Raji (cell line): ENCODE measurements around the gene ANKK1.

Source experiments
- POLR2A ChIP-seq: IDR thresholded peaks from 2 replicates; pipeline ENCODE4 v1.6.1; 2011; ENCODE audit warnings: low read depth, low read length, control low read depth; ENCODE audit not compliant: insufficient read depth

The ANKK1 gene

GRCh38 chr11:113369411-113369810 lies 18.2 kb upstream of the ANKK1 start:
- TF ChIP-seq POLR2A: no peak

- no peak for TF ChIP-seq POLR2A
Observed at GRCh38 chr11:113370634-113371033, 16.9 kb upstream of the ANKK1 start.

- TF ChIP-seq POLR2A: no peak
Observed at GRCh38 chr11:113372309-113372708, 15.3 kb upstream of the ANKK1 start.

GRCh38 chr11:113373306-113373705 lies 14.3 kb upstream of the ANKK1 start:
- TF ChIP-seq POLR2A: no peak

- no peak for TF ChIP-seq POLR2A
Observed at GRCh38 chr11:113373981-113374560, 13.5 kb upstream of the ANKK1 start.

- TF ChIP-seq POLR2A: no peak
Observed at GRCh38 chr11:113375402-113375801, 12.2 kb upstream of the ANKK1 start.

GRCh38 chr11:113376156-113376555 lies 11.4 kb upstream of the ANKK1 start:
- no peak for TF ChIP-seq POLR2A

GRCh38 chr11:113377681-113378412 lies 9.7 kb upstream of the ANKK1 start:
- no peak for TF ChIP-seq POLR2A

GRCh38 chr11:113378692-113379091 lies 8.9 kb upstream of the ANKK1 start:
- TF ChIP-seq POLR2A: no peak

- TF ChIP-seq POLR2A: no peak
Observed at GRCh38 chr11:113382121-113382520, 5.5 kb upstream of the ANKK1 start.

GRCh38 chr11:113384551-113384950 lies 3.0 kb upstream of the ANKK1 start:
- TF ChIP-seq POLR2A: no peak

- no peak for TF ChIP-seq POLR2A
Observed at GRCh38 chr11:113385749-113386148, 1.8 kb upstream of the ANKK1 start.

GRCh38 chr11:113386866-113387265 lies 713 bp upstream of the ANKK1 start:
- no peak for TF ChIP-seq POLR2A

GRCh38 chr11:113389272-113389671 lies 1.7 kb downstream of the ANKK1 start:
- no peak for TF ChIP-seq POLR2A

GRCh38 chr11:113392236-113392921 lies 4.8 kb downstream of the ANKK1 start:
- TF ChIP-seq POLR2A: no peak

GRCh38 chr11:113393501-113393985 lies 6.0 kb downstream of the ANKK1 start:
- TF ChIP-seq POLR2A: no peak
